K562 (cell line): Measurements from ENCODE around the gene ERLEC1. TPM values are rescaled to one million over a fixed set of nuclear protein-coding genes. Genes with fewer than 3 reads are reported as not detected.

Experiments
- CCNT2 ChIP-seq: IDR thresholded peaks from 2 replicates; pipeline ENCODE4 v1.6.1; 2011; ENCODE audit warnings: borderline replicate concordance, low read depth, mild to moderate bottlenecking, moderate library complexity, mixed read lengths, low read length; ENCODE audit not compliant: insufficient read length; ENCODE audit errors: extremely low read depth
- CEBPB ChIP-seq: fragments of 450-650 bp; IDR thresholded peaks from 2 replicates; pipeline ENCODE4 v1.6.1; 2016; ENCODE audit warnings: missing genetic modification characterization, missing compliant biosample characterization
- CEBPG ChIP-seq, 3 experiments: fragments of 200-800 bp in 1 of 3; sonication (Bioruptor generic) in 1 of 3; sonication (generic) in 1 of 3; formaldehyde crosslinking in 1 of 3; IDR thresholded peaks in 2 of 3; conservative IDR thresholded peaks in 1 of 3; 2 replicates each; pipeline versions ENCODE4 v1.6.1 to v1.8.0; 2016 to 2022; ENCODE audit warnings: missing compliant biosample characterization in 2 of 3, missing genetic modification characterization in 2 of 3, mild to moderate bottlenecking in 1 of 3, missing genetic modification reagents in 1 of 3
- ETV6 ChIP-seq, 3 experiments: fragments of 150-350 bp in 1 of 3; sonication (generic) in 1 of 3; formaldehyde crosslinking in 1 of 3; IDR thresholded peaks; 2 replicates each; pipeline versions ENCODE4 v1.6.1 to v1.8.0; 2014 to 2022; ENCODE audit warnings: borderline replicate concordance in 2 of 3, low read depth in 2 of 3, antibody characterized with exemption in 1 of 3, low read length in 1 of 3, mild to moderate bottlenecking in 1 of 3, missing genetic modification reagents in 1 of 3
- FOXP1 ChIP-seq: sonication (generic); formaldehyde crosslinking; IDR thresholded peaks from 2 replicates; pipeline ENCODE4 v1.8.0; 2022; ENCODE audit warnings: mild to moderate bottlenecking, missing genetic modification reagents
- GTF2F1 ChIP-seq: IDR thresholded peaks from 2 replicates; pipeline ENCODE4 v1.6.1; 2011; ENCODE audit warnings: low read depth, low read length, improper control_type of control experiment
- HCFC1 ChIP-seq: IDR thresholded peaks from 2 replicates; pipeline ENCODE4 v1.6.1; 2012; ENCODE audit warnings: low read depth, low read length, improper control_type of control experiment
- MEIS2 ChIP-seq: fragments of 450-650 bp; IDR thresholded peaks from 2 replicates; pipeline ENCODE4 v1.6.1; 2014; ENCODE audit warnings: mild to moderate bottlenecking; ENCODE audit not compliant: partially characterized antibody
- MTA1 ChIP-seq: fragments of 450-650 bp; IDR thresholded peaks from 2 replicates; pipeline ENCODE4 v1.6.1; 2017; ENCODE audit warnings: borderline replicate concordance
- RAD51 ChIP-seq: fragments of 450-650 bp; IDR thresholded peaks from 2 replicates; pipeline ENCODE4 v1.7.1; 2016; ENCODE audit warnings: low read depth, mild to moderate bottlenecking, borderline replicate concordance
- RBM39 ChIP-seq: fragments of 200-400 bp; formaldehyde crosslinking; optimal IDR thresholded peaks from 2 replicates; pipeline ENCODE3; 2018; ENCODE audit warnings: low read depth, low read length
- SAP30 ChIP-seq: fragments of 200-600 bp; sonication (generic); IDR thresholded peaks from 2 replicates; pipeline ENCODE4 v1.6.1; 2012; ENCODE audit warnings: borderline replicate concordance, low read depth, mild to moderate bottlenecking, moderate library complexity, low read length, control low read depth, inconsistent platforms; ENCODE audit not compliant: insufficient read depth, poor library complexity, severe bottlenecking
- TARDBP ChIP-seq: fragments of 450-650 bp; IDR thresholded peaks from 2 replicates; pipeline ENCODE4 v1.6.1; 2016
- TBP ChIP-seq: optimal IDR thresholded peaks from 2 replicates; pipeline ENCODE3; 2011; ENCODE audit warnings: low read depth, low read length, improper control_type of control experiment
- TCF7L2 ChIP-seq: fragments of 150-350 bp; IDR thresholded peaks from 2 replicates; pipeline ENCODE4 v1.6.1; 2016; ENCODE audit warnings: low read depth, mild to moderate bottlenecking, low read length, moderate library complexity
- TRIM24 ChIP-seq, 2 experiments: fragments of 450-650 bp; IDR thresholded peaks; 2 replicates each; pipeline ENCODE4 v1.6.1; 2016
- ZFP30 ChIP-seq: fragments of 250-450 bp; sonication (Bioruptor Pico); IDR thresholded peaks from 2 replicates; pipeline ENCODE4 v1.8.0; 2022; ENCODE audit warnings: moderate library complexity, mild to moderate bottlenecking, inconsistent platforms, borderline replicate concordance
- ZNF174 ChIP-seq: fragments of 250-450 bp; sonication (Bioruptor Pico); IDR thresholded peaks from 2 replicates; pipeline ENCODE4 v1.4.0; 2020; ENCODE audit warnings: mild to moderate bottlenecking
- ZNF212 ChIP-seq: fragments of 450-650 bp; formaldehyde crosslinking; IDR thresholded peaks from 2 replicates; pipeline ENCODE4 v1.4.0; 2020; ENCODE audit warnings: mild to moderate bottlenecking
- ZNF232 ChIP-seq: sonication (generic); formaldehyde crosslinking; IDR thresholded peaks from 2 replicates; pipeline ENCODE4 v1.8.0; 2022; ENCODE audit warnings: mild to moderate bottlenecking, missing genetic modification reagents
- ZNF77 ChIP-seq: fragments of 250-450 bp; sonication (Bioruptor Pico); IDR thresholded peaks from 2 replicates; pipeline ENCODE4 v1.5.0; 2020
- polyA plus RNA-seq, 8 experiments: library from polyadenylated mRNA; depleted of rRNA in 4 of 8; stranded (reverse) in 5 of 8; unstranded in 3 of 8; fragments of >200 nt; fragmentation: Nextera tagmentation in 2 of 8; fragmentation: Illumina TruSeq in 1 of 8; extraction: Ambion mirVana in 2 of 8; extraction: Trizol in 1 of 8; gene quantifications; 2 replicates each; pipeline versions ENCODE4 v1.2.1 to v1.2.3, GENCODE V29; 2011 to 2014; ENCODE audit warnings: inconsistent platforms in 1 of 8, missing spikeins in 1 of 8
- total RNA-seq, 7 experiments: library from RNA; depleted of rRNA in 6 of 7; stranded (reverse); fragments of >200 nt in 6 of 7; fragmentation: Illumina TruSeq in 2 of 7; extraction: Trizol in 2 of 7; gene quantifications; 2 replicates each; pipeline versions ENCODE4 v1.2.1 to v1.2.3, GENCODE V29; 2011 to 2021; ENCODE audit warnings: low replicate concordance in 1 of 7
- TF ChIP-seq, protein P1 (sequence below): fragments of 450-650 bp; formaldehyde crosslinking; IDR thresholded peaks from 2 replicates; pipeline ENCODE4 v1.4.0; 2020; ENCODE audit warnings: mild to moderate bottlenecking
- TF ChIP-seq, protein P2 (sequence below): fragments of 250-450 bp; sonication (Bioruptor Pico); IDR thresholded peaks from 2 replicates; pipeline ENCODE4 v1.8.0; 2021; ENCODE audit warnings: borderline replicate concordance, mild to moderate bottlenecking, moderate library complexity; ENCODE audit not compliant: poor library complexity, severe bottlenecking
- TF ChIP-seq, protein P3 (sequence below): sonication (generic); formaldehyde crosslinking; IDR thresholded peaks from 2 replicates; pipeline ENCODE4 v1.8.0; 2022; ENCODE audit warnings: mild to moderate bottlenecking, missing genetic modification reagents

Gene ERLEC1
- total and polyA plus RNA-seq, 9 of the 15 experiments (the other 6 are each of a cell fraction or from before 2014, with no cell fraction given), result 12.0 to 41.6 (median 30.6) TPM

DNA sequence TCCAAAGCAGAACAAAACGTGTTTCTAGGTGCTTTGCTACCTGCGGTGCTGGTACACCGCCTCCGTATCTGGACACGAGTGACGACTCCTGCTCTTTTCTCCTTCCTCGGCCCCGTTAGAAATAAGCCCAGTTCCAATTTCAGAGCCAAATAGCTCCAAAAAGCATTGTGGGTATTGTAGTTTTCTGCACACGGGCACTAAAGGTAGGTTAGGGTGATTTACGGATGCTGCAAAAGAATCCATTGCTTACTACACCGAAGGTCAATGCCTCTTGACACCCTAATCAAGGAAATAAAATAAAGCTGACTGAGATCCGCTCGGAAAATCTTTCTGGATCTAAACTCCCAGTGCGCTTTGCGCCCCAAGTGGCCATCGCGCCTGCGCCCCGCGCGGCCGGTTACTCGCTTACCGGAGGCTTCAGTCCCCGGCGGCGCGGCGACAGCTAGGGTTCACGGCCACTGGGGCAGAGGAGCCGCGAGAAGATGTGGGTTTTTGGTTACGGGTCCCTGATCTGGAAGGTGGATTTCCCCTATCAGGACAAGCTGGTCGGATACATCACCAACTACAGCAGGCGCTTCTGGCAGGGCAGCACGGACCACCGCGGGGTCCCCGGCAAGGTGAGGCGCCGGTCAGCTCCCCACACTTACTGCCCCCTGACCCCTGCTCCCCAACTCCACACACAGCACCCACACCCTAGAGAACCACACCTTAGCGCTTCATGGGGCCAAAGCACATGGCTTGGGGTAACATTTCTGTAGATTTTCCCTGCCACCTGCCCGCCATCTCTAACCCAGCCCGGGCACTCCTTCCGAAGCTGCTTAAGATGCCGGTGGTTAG, 19.2 kb upstream of the ERLEC1 start, which contains the start of gene CHAC2 (continued):
- TF ChIP-seq CCNT2 (peak; percentile 35), TBP (peak; percentile 94), ZNF212 (CRISPR knock-in tag) (no peak), CEBPB (tag) (no peak), MEIS2 (peak; percentile 69), SAP30 (peak; percentile 49), RBM39 (no peak), MTA1 (no peak), ETV6 (IDR thresholded peaks at IDR 0.05; ENCODE audit: borderline replicate concordance in 1 of 2, low read depth in 2 of 2, low read length in 1 of 2) (no peak), ETV6 (CRISPR knock-in tag; IDR thresholded peaks at IDR 0.05; ENCODE audit: borderline replicate concordance) (no peak), ZFP30 (CRISPR knock-in tag) (no peak), ZNF174 (CRISPR knock-in tag) (no peak), TARDBP (no peak), ZNF232 (CRISPR knock-in tag) (no peak), HCFC1 (peak; percentile 87), CEBPG (CRISPR knock-in tag; IDR thresholded peaks at IDR 0.05) (no peak), CEBPG (tag; conservative IDR thresholded peaks at IDR 0.05 in 1 of 2, IDR thresholded peaks at IDR 0.05 in 1 of 2) (no peak), RAD51 (no peak), TCF7L2 (no peak), TRIM24 (IDR thresholded peaks at IDR 0.05) (no peak), FOXP1 (CRISPR knock-in tag) (no peak; the same call in 1 of the 2 replicates), GTF2F1 (0 out of 2 replicates have a peak, but pooled peaks have one; percentile 31), ZNF77 (no peak)
- TF ChIP-seq, protein P1, sequence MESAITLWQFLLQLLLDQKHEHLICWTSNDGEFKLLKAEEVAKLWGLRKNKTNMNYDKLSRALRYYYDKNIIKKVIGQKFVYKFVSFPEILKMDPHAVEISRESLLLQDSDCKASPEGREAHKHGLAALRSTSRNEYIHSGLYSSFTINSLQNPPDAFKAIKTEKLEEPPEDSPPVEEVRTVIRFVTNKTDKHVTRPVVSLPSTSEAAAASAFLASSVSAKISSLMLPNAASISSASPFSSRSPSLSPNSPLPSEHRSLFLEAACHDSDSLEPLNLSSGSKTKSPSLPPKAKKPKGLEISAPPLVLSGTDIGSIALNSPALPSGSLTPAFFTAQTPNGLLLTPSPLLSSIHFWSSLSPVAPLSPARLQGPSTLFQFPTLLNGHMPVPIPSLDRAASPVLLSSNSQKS (CRISPR knock-in tag), result no peak
- TF ChIP-seq, protein P2, sequence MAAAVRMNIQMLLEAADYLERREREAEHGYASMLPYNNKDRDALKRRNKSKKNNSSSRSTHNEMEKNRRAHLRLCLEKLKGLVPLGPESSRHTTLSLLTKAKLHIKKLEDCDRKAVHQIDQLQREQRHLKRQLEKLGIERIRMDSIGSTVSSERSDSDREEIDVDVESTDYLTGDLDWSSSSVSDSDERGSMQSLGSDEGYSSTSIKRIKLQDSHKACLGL (CRISPR knock-in tag), result no peak
- TF ChIP-seq, protein P3, sequence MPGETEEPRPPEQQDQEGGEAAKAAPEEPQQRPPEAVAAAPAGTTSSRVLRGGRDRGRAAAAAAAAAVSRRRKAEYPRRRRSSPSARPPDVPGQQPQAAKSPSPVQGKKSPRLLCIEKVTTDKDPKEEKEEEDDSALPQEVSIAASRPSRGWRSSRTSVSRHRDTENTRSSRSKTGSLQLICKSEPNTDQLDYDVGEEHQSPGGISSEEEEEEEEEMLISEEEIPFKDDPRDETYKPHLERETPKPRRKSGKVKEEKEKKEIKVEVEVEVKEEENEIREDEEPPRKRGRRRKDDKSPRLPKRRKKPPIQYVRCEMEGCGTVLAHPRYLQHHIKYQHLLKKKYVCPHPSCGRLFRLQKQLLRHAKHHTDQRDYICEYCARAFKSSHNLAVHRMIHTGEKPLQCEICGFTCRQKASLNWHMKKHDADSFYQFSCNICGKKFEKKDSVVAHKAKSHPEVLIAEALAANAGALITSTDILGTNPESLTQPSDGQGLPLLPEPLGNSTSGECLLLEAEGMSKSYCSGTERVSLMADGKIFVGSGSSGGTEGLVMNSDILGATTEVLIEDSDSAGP (CRISPR knock-in tag), result no peak
